Kidney glomerular epithelial cell (primary cell): ENCODE results near the gene STPG3.

Source experiments
- DNase-seq: peaks from one replicate; lab custom pipeline; 2025; lab: John Stamatoyannopoulos, UW

The STPG3 gene

GRCh38 chr9:137251194-137251461 is at the start of gene STPG3:
Gene STPG3, plus strand, starts transcription at chr9:137251286. Its CDS starts 1 bp downstream, at chr9:137251287.
- no peak for DNase-seq

- DNase-seq = no peak
Measured at GRCh38 chr9:137202966-137203365, 48.1 kb upstream of the STPG3 start.

- DNase-seq = no peak
Measured at GRCh38 chr9:137204731-137205125, 46.4 kb upstream of the STPG3 start.

- DNase-seq = peak; percentile 64
Measured at GRCh38 chr9:137205126-137206069, 45.7 kb upstream of the STPG3 start, which contains the start of the genes NDOR1 and TMEM203. Gene NDOR1, plus strand, starts transcription at chr9:137205700. Its CDS starts 78 bp downstream, at chr9:137205778. Gene TMEM203, minus strand, starts transcription at chr9:137205648. Its CDS starts 234 bp downstream, at chr9:137205414.

GRCh38 chr9:137206602-137207001 is 44.5 kb upstream of the STPG3 start:
- no peak for DNase-seq

GRCh38 chr9:137211532-137211931 is 39.6 kb upstream of the STPG3 start:
- no peak for DNase-seq

- DNase-seq = no peak
Measured at GRCh38 chr9:137212520-137212919, 38.6 kb upstream of the STPG3 start.

GRCh38 chr9:137213160-137214060 is 37.7 kb upstream of the STPG3 start:
- no peak for DNase-seq

- DNase-seq = no peak
Measured at GRCh38 chr9:137214620-137215019, 36.5 kb upstream of the STPG3 start.

GRCh38 chr9:137215196-137215986 is 35.7 kb upstream of the STPG3 start:
- DNase-seq = no peak

- DNase-seq = no peak
Measured at GRCh38 chr9:137216188-137216965, 34.7 kb upstream of the STPG3 start.

GRCh38 chr9:137217276-137218211 is 33.5 kb upstream of the STPG3 start:
- peak; percentile 60 for DNase-seq

GRCh38 chr9:137218212-137218753 is 32.8 kb upstream of the STPG3 start:
- DNase-seq = no peak

GRCh38 chr9:137218754-137219271 is 32.3 kb upstream of the STPG3 start:
- DNase-seq = peak; percentile 24

GRCh38 chr9:137219757-137220316 is 31.2 kb upstream of the STPG3 start:
- DNase-seq = no peak

- no peak for DNase-seq
Measured at GRCh38 chr9:137220317-137221094, 30.6 kb upstream of the STPG3 start.

GRCh38 chr9:137221095-137221505 is 30.0 kb upstream of the STPG3 start:
- no peak for DNase-seq

- DNase-seq = no peak
Measured at GRCh38 chr9:137221506-137222111, 29.5 kb upstream of the STPG3 start.
